H54 (cell line): Measurements from ENCODE around the gene UBE2H.

Source experiments
- DNase-seq: peaks from one replicate; pipeline ENCODE4 v3.0.0; 2011; ENCODE audit warnings: low spot score, mixed read lengths; ENCODE audit not compliant: insufficient read length
- FAIRE-seq: peaks from 3 replicates; lab custom pipeline; 2011; peaks lifted over from hg19 to GRCh38; lab: Jason Lieb, UNC
- POLR2A ChIP-seq: IDR thresholded peaks from 2 replicates; pipeline ENCODE4 v1.6.1; 2011; ENCODE audit warnings: low read depth, mild to moderate bottlenecking, low read length

Gene UBE2H

GRCh38 chr7:129946282-129946681 lies 6.5 kb downstream of the UBE2H start:
- FAIRE-seq (no peak), DNase-seq (no peak)
- no peak for TF ChIP-seq POLR2A

GRCh38 chr7:129943352-129943751 lies 9.4 kb downstream of the UBE2H start:
- no peak for TF ChIP-seq POLR2A
- no peak for DNase-seq
- FAIRE-seq = no peak

- no peak for DNase-seq
- no peak for FAIRE-seq
- TF ChIP-seq POLR2A = no peak
Observed at GRCh38 chr7:129940329-129940728, 12.4 kb downstream of the UBE2H start.

- DNase-seq (no peak), FAIRE-seq (no peak)
- no peak for TF ChIP-seq POLR2A
Observed at GRCh38 chr7:129939881-129940280, 12.9 kb downstream of the UBE2H start.

GRCh38 chr7:129933627-129934026 lies 19.1 kb downstream of the UBE2H start:
- FAIRE-seq = no peak
- no peak for DNase-seq
- no peak for TF ChIP-seq POLR2A

DNA sequence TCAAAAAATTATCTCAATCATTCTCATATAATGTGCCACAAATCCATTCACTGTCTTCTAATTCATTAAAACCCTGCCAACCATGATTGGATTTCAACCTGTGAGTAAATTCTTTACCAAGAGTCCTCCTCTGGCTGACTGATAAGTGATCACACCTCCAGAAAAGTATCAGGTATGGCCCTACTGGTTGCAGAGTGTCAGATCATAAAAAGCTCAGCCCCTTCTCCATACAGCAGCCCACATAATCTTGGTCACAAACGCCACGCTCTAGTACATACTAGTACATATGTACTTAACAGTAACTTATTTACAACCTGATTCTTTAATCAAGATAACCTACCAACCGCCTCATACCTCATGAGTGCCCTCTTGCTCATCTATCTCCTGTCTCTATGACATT lies 26.1 kb downstream of the UBE2H start:
- FAIRE-seq (no peak), DNase-seq (no peak)
- TF ChIP-seq POLR2A = no peak

DNA sequence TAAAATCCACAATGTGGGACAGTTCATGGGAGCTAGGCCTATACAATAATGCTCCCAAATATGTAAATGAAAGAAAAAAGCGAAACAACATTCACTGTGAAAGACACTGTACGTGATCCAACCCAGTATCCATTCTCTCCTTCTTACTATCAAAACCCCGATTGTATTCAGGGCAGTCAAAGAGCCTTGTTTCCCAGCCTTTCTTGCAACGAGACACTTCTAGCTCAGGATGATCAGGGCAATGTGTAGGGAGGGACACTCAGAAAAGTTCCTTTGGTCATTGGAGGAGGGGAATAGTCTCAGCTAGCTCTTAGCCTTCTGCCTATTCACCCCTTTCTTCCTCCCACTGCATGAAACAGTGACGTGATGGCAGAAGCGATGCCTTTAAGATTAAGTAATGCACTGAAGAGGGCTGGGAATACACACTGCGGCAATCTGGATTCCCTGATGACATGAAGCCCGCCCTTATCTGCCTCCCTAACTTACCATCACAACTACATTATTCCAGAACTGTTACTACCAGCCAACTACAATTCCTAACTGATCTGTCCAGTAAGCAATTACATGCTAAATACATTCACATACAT lies 27.3 kb downstream of the UBE2H start:
- DNase-seq (no peak), FAIRE-seq (no peak)
- no peak for TF ChIP-seq POLR2A

DNA sequence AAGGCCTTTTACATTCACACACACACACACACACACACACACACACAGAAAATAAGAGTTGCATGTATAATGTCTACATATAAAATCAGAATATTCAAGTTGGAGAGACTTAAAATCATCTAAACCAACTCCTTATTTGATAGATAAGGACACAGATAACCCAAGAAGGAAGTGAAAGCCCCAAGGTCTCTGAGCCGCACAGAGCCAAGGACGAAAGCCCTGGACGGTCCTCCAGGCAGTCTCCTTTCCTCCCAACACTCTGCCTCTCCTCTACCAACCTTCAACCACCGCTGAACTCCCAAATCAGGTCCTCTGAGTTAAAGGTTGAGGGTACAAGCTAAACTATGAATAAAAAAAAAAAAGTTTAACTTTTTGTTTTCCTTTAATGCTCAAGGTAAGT lies 28.2 kb downstream of the UBE2H start:
- FAIRE-seq = no peak
- no peak for DNase-seq
- no peak for TF ChIP-seq POLR2A

GRCh38 chr7:129923709-129924108 lies 29.1 kb downstream of the UBE2H start:
- DNase-seq (peak; percentile 24), FAIRE-seq (peak; percentile 74)
- no peak for TF ChIP-seq POLR2A

DNA sequence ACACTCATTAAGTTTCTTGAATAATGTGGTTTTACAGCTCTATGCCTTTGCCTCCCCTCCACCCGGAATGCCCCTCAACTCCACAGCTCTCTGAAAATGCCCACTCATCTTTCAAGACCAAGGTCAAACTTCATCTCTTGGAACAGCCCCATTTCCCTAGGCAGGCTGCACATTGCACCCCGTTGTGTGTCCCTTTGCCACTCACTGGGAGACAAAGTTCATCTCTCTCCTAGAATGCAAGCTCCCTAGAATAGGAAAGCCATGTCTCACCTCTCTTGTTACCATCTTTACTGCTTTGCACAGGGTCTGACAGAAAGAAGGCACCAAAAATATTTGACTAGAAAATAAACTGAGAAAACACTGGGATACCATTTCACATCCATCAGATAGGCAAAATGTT lies 33.3 kb downstream of the UBE2H start:
- FAIRE-seq = no peak
- no peak for DNase-seq
- no peak for TF ChIP-seq POLR2A

DNA sequence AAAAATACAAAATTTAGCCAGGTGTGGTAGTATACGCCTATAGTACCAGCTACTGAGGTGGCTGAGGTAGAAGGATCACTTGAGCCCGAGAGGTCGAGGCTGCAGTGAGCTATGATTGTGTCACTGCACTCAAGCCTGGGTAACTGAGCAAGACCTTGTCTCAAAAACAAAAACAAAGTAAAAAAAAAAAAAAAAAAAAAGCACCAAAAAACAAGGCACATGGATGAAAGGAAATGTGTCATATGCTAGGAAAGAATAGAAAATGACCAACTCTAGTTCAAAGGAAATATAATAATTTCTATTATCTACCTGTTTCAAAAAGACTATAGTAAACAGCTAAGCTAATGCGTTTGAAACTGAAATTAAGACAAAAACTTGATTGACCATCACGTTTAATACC lies 33.8 kb downstream of the UBE2H start:
- FAIRE-seq = no peak

GRCh38 chr7:129917934-129918333 lies 34.8 kb downstream of the UBE2H start:
- TF ChIP-seq POLR2A = no peak
- no peak for DNase-seq
- FAIRE-seq = no peak

More for the DNA sequence above, 33.8 kb downstream of the UBE2H start:
- DNase-seq = no peak
- TF ChIP-seq POLR2A = no peak

- FAIRE-seq (no peak), DNase-seq (no peak)
- TF ChIP-seq POLR2A = no peak
Observed at GRCh38 chr7:129914536-129915272, 38.1 kb downstream of the UBE2H start.

- no peak for TF ChIP-seq POLR2A
- FAIRE-seq (no peak), DNase-seq (no peak)
Observed at GRCh38 chr7:129913428-129913827, 39.3 kb downstream of the UBE2H start.

DNA sequence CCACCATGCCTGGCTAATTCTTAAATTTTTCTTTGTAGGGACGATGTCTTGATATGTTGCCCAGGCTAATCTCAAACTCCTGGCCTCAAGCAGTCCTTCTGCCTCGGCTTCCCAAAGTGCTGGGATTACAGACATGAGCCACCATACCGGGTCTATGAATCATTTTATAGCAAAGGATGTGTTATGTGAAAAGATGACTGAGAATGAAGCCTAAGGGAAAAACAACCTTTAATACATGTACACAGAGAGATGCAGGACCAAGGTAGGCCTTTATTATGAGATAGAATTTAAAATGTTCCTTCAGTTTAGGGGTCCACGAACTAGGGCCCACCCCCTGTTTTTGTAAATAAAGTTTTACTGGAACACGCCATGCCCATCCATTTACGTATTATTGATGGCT lies 41.0 kb downstream of the UBE2H start:
- no peak for FAIRE-seq
- DNase-seq = no peak
- no peak for TF ChIP-seq POLR2A
